ENCODE results near the gene DEFB132. TPM values are rescaled to one million over a fixed set of nuclear protein-coding genes. Genes with fewer than 3 reads are reported as not detected.

Gene DEFB132
- total and polyA plus RNA-seq, 2 of the 13 experiments (the other 11 are each of a cell fraction or from before 2014, with no cell fraction given): not detected

- TF ChIP-seq ZNF280D (CRISPR knock-in tag; IDR thresholded peaks at IDR 0.05) (peak; percentile 58; the same call in 1 of the 2 replicates), ZNF501 (CRISPR knock-in tag; IDR thresholded peaks at IDR 0.05) (no peak), ZKSCAN8 (CRISPR knock-in tag; IDR thresholded peaks at IDR 0.05; ENCODE audit: borderline replicate concordance) (no peak), NFE2 (CRISPR knock-in tag; IDR thresholded peaks at IDR 0.05) (no peak), ELF4 (CRISPR knock-in tag; IDR thresholded peaks at IDR 0.05; ENCODE audit: borderline replicate concordance) (0 out of 2 replicates have a peak, but pooled peaks have one; percentile 17), ZNF260 (CRISPR knock-in tag; IDR thresholded peaks at IDR 0.05; ENCODE audit: borderline replicate concordance, low read depth) (no peak), STAT5B (CRISPR knock-in tag; IDR thresholded peaks at IDR 0.05) (no peak), SSRP1 (CRISPR knock-in tag; IDR thresholded peaks at IDR 0.05) (no peak), YEATS2 (CRISPR knock-in tag; IDR thresholded peaks at IDR 0.05; ENCODE audit: borderline replicate concordance) (peak; percentile 9; the same call in 1 of the 2 replicates), NR3C1 (CRISPR knock-in tag; IDR thresholded peaks at IDR 0.05) (no peak), ELF1 (CRISPR knock-in tag; IDR thresholded peaks at IDR 0.05) (no peak), ZNF605 (CRISPR knock-in tag; IDR thresholded peaks at IDR 0.05) (peak; percentile 77), SIX1 (CRISPR knock-in tag; IDR thresholded peaks at IDR 0.05; ENCODE audit: borderline replicate concordance) (no peak), ZNF709 (CRISPR knock-in tag; IDR thresholded peaks at IDR 0.05) (no peak), ZNF879 (CRISPR knock-in tag; IDR thresholded peaks at IDR 0.05) (no peak), TERF1 (CRISPR knock-in tag; IDR thresholded peaks at IDR 0.05) (no peak), ZNF350 (CRISPR knock-in tag; IDR thresholded peaks at IDR 0.05; ENCODE audit: borderline replicate concordance, low read depth) (no peak), ZNF562 (CRISPR knock-in tag; IDR thresholded peaks at IDR 0.05; ENCODE audit: borderline replicate concordance) (no peak), ZNF629 (CRISPR knock-in tag; conservative IDR thresholded peaks at IDR 0.05) (peak; percentile 96), ZNF234 (CRISPR knock-in tag; conservative IDR thresholded peaks at IDR 0.05) (no peak), EHMT2 (IDR thresholded peaks at IDR 0.05; ENCODE audit: borderline replicate concordance, low read depth, low read length) (0 out of 2 replicates have a peak, but pooled peaks have one; percentile 12), ZNF431 (CRISPR knock-in tag; IDR thresholded peaks at IDR 0.05; ENCODE audit: borderline replicate concordance, low read depth) (no peak), ATAD3A (CRISPR knock-in tag; IDR thresholded peaks at IDR 0.05) (no peak), ZNF839 (CRISPR knock-in tag; IDR thresholded peaks at IDR 0.05; ENCODE audit: borderline replicate concordance) (no peak), CHD4 (IDR thresholded peaks at IDR 0.05; ENCODE audit: borderline replicate concordance, low read length) (peak; percentile 93), TRAFD1 (CRISPR knock-in tag; IDR thresholded peaks at IDR 0.05; ENCODE audit: borderline replicate concordance) (no peak), MYC (CRISPR knock-in tag; IDR thresholded peaks at IDR 0.05; ENCODE audit: borderline replicate concordance) (no peak)
Observed at GRCh38 chr20:289693-290083, 32.2 kb downstream of the DEFB132 start (continued).

Data from HepG2 (cell line).